ENCODE data around the gene PMPCA.
"Not testable (repeated sequence)": the region's sequence is repeated elsewhere in the genome, so short reads cannot be mapped to it uniquely, and the experiment has no call there.

PMPCA gene

DNA sequence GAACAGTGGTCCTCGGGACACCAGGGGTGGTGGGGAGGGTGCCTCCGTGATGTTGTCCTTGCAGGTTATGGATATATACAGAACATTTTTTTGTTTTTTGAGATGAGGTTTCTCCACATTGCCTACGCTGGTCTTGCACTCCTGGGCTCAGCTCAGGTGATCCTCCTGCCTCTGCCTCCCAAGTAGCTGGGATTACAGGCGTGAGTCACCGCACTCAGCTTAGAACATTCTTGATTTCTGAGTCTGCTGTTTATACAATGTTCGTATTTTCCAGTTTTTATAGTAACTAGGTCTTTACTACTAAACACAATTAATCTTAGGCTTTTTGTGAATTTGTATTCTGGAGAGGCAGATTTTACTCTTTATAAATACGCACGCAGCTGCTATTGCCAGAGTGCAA, 6.0 kb downstream of the PMPCA start:
- DNase-seq, result no peak

DNA sequence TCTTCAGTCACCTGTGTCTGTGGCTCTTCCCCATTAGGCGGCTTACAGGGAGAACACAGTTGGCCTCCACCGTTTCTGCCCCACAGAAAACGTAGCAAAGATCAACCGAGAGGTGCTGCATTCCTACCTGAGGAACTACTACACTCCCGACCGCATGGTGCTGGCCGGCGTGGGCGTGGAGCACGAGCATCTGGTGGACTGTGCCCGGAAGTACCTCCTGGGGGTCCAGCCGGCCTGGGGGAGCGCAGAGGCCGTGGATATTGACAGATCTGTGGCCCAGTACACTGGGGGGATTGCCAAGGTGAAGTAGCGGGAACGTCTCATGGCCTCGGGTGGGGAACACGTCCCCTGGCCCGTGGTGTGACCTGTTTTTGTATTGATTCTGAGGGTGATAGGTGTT, 6.5 kb downstream of the PMPCA start:
- no peak for DNase-seq

DNA sequence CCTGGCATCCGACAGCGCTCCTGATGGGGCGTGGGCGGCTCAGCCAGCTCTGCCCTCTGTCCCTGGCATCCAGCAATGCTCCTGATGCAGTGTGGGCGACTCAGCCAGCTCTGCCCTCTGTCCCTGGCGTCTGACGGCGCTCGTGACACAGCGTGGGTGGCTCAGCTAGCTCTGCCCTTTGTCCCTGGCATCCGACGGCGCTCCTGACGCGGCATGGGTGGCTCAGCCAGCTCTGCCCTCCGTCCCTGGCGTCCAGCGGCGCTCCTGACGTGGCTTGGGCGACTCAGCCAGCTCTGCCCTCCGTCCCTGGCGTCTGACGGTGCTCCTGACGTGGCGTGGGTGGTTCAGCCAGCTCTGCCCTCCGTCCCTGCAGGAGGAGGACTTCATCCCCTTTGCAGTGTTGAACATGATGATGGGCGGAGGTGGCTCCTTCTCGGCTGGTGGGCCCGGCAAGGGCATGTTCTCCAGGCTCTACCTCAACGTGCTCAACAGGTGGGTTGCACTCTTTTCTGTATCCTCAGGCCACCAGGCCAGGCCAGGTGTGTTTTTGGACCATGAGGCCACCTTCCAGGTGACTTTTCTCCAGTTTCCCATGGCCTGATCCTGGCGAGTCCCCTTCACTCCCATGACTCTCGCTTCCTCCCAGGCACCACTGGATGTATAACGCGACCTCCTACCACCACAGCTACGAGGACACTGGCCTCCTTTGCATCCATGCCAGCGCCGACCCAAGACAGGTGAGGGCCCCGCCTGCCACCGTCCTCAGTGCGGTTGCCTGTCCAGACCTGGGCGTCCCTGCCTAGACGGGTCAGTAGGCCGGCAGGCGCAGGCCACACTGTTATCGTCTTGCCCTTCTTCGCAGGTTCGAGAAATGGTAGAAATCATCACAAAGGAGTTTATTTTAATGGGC, 8.0 kb downstream of the PMPCA start:
- no peak for DNase-seq

DNA sequence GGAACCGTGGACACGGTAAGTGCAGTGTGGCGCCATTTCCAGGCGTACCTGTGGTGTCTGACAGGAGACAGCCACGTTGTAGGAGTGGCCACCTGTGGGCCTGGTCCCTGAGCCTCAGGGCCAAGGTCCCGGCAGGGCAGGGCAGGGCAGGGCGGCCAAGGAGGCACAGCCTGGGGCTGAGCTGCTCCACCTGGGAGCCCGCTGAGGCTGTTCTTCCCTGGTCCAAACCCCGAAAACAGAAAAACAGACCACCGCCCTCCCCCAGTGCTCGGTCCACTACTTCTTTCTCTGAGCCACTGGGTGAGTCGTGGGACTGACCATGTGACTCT, 8.6 kb downstream of the PMPCA start:
- DNase-seq, result no peak

DNA sequence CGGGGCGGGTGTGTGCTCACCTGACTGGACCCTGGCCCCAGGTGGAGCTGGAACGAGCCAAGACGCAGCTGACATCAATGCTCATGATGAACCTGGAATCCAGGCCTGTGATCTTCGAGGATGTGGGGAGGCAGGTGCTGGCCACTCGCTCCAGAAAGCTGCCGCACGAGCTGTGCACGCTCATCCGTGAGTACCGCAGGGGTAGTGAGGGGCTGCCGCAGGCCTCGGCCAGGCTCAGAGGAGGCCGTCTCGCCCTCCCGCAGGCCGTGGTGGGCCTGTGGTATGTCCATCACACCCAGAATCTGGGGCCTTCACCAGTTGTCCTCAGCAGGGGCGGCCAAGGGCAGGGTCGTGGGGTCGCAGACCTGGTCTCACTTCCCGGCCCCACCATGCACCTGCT, 11.3 kb downstream of the PMPCA start:
- DNase-seq, result no peak

DNA sequence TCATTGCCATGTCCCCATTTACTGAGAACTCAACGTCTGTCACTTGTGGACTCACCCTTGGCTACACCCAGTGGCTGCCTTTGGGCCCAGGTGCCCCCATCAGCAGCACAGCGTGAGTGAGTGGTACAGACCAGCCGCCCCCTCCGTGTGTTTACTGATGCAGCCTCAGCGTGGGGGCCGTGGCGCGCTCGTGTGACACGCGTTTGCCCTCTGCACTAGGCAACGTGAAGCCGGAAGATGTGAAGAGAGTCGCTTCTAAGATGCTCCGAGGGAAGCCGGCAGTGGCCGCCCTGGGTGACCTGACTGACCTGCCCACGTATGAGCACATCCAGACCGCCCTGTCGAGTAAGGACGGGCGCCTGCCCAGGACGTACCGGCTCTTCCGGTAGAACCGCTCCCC, 12.4 kb downstream of the PMPCA start:
- no peak for DNase-seq

DNA sequence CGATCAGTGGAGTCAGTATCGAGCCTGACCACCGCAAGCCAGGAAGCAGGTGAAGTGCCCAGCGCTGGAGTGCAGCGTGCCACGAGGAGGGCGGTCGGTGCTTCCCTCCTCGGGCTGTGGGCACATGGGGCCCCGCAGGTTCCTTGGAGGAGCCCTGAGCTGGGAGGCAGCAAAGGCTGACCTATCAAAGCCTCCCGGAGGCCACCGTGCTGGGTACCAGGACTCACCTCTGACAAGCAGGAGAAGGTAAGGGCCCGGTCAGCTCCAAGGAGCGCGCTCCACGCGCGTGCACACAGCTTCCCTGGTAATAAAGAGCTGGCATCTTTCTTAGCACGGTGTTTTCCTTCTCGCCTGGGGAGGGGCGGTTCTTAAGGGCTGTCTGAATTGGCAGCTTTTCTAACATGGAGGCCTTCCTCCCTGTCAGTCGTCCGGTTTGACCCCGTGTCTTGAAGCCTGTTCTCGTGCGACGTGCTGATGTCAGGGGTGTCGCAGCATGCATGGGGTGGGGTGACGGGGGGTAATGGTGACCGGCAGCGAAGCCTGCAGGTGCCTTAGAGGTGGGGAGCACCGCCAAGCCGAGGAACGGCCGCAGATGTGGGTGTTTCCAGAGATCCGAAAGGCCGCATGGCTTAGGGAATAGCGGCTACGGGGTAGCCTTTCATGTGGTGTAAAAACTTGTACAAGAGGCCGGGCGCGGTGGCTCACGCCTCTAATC, 13.1 kb downstream of the PMPCA start:
- no peak for DNase-seq

DNA sequence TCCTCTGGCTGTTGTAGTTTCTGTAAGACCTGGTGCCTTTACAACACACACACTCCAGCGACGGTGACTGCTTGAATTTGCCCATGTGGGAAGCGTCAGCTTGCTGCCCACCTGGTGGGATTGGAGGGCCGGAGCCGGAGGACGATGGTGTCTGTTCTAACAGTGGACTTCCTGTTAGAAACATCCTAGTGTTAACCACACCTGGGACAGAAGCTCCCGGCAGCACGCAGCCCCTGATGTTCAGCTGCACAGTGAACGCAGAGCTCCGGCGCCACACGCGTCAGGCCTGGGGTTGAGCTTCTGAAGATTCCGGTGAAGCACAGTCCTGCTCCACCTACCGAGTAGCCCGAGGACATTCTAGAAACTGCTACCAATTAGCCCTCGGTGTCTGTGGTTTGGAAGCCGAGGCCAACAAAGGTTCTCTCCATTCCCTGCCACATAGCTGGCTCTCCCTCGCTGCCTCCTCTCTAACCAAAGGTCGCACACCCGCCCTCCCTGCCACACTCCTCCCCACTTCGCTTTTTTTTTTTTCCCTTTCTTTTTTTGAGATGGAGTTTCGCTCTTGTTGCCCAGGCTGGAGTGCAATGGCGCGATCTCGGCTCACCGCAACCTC, 14.4 kb downstream of the PMPCA start:
- DNase-seq, result no peak

DNA sequence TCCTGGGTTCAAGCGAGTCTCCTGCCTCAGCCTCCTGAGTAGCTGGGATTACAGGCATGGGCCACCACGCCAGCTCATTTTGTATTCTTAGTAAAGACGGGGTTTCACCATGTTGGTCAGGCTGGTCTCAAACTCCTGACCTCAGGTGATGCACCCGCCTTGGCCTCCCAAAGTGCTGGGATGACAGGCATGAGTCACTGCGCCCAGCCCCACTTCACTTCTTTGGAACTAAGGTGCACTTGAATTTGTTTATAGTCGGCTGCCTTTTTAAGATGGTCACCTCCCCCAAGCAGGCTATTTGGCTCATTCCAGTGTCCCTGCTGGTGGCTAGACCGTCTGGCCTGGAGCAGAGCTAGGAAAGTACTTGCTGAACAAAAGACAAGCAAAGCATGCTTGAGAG, 14.9 kb downstream of the PMPCA start:
- not testable (repeated sequence) for DNase-seq

DNA sequence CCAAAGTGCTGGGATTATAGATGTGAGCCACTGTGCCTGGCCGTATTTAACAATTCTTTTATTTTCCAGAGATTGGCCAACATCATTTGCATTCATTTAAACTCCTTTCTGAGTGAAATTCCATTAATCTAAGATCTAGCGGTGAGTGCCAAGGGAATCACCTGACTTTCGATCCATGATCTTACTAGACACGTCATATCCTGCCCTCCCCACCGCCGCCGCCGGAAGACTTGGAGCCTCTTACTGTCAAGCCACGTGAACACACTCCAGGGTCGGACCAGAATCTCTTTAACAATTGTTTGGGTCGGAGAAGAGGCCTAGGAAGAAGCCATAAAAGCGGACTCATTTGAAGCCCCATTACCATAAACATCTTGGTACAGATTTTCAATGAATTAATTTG, 16.3 kb downstream of the PMPCA start:
- DNase-seq, result no peak

DNA sequence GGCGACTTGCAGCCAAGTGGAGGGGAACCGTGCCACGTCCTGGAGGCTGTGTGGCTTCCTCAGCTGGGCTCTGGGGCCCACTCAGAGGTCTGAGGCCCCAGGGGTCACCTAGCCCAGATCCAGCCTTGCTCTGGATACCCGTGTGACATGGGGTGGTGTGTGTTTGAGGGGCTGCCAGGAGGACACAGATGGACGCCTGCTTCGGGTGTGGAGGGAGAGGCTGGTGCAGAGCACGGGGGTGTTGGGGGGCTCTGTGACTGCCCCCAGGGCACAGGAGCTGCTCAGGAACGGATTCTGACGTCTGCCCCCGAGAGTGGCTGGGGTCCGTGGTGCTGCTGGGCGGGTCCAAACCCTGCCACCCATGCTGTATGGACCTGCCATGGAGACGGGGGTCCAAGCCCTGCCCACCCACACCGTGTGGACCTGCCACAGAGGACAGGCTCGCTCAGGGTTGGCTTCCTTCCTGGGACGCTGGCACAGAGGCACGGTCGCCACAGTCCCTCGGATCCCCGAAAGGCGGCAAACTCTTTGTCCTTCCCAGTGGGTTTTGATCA, 18.7 kb downstream of the PMPCA start:
- no peak for DNase-seq

DNA sequence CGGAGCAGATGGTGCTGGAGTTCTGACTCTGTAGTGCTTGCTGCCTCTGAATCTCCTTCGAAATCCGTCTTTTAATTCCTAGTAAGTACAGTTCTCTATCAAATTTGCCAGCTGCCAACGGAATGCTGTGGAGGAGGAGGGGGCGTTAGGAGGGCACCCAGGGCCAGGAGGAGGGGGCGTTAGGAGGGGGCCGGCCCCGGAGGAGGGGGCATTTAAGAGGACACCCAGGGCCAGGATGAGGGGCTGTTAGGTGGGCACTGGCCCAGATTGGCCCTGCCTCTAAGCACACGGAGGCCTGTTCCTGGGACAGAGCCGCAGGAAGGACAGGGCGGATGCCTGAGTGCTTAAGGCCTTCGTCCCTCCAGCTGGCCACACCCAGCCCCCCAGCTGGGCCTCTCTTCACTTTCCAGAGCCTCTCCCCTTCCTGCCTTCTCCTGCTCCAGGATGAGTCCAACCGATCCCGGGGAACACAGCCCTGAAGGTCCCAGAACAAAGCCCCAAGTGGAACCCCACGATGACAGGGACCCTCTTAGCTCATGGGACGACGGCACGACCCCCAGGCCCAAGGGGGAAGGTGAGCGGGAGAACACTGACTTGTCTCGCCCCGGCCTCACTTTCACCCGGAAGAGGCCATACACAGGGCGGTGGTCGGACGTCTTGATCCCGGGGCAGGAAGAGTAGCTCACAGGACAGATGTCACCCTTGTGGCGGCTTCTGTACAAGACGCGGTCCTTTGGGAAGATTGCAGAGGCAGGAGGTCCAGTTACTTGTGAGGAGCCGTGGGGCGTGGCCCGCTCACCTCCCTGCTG, 19.4 kb downstream of the PMPCA start:
- DNase-seq, result no peak

DNA sequence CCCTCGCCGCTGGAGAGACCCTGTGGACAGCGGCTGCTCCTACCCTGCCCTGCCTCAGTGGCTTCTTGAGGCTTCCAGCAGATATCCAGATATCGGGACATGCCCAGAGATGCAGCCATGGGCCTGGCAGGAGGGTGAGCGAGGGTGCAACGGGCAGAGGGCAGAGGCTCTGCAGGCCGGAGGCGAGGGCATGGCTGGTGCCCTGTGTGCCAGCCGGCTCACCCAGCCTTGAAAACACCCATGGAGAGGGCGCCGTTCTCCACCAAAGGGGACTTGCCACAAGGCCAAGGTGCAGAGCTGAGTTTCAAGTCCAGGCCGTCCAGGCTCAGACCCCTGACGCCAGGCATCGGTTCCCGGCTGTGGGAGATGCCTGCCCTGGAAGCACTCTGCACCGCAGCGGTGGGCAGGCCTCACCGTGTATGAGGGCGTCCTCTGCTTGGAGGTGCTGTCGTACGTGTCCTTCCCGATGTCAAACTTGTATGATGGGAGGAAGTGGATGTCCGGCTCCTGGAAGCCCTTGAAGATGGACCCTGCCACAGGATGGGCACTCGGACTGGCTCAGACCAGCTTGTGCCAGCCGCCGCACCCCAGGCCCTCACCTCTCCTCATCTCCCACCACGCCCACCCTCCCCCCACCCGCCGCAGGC, 20.3 kb downstream of the PMPCA start:
- no peak for DNase-seq

DNA sequence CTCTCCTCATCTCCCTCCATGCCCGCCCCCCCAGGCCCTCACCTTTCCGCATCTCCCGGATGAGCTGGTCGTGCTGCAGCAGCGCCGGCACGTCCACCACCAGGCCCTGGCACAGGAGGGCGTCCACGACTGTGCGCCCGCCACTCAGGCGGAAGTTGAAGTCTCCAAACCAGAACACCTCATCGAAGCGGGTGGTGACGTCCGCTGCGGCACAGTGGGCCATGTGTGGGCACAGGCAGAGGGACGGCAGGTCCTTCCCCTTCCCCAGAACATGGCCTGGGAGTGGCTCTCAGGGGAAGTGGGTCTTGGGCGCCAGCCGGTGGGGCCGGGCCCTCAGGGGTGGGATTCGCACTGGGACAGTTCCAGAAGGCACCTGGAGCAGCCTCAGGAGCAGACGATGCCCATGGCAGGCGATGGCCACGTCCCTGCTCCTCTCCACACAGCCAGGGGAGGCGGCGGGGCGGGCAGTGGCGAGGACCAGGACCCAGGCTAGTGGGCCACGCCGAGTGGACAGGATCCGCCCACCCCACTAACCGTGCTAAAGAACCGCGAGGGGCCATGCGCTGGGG, 21.4 kb downstream of the PMPCA start:
- no peak for DNase-seq

DNA sequence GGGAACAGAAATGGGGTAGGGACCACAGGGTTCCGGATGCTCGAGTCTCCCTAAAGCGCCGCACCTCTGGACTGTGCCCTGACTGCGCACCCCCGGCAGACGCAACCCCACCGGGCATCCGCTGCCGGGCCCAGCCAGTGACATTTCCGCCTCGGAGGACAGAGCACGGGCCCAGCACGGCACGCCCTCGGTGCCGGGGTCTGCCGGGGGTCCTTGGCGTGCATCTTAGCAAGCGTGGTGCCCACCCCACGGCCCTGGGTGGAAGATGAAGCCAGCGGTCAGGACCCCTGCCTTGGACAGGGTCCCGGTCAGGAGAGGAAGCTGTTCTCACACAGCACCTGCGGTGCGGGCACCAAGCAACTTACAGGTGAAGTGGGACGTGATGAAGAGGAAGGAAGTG, 22.1 kb downstream of the PMPCA start:
- DNase-seq, result no peak

DNA sequence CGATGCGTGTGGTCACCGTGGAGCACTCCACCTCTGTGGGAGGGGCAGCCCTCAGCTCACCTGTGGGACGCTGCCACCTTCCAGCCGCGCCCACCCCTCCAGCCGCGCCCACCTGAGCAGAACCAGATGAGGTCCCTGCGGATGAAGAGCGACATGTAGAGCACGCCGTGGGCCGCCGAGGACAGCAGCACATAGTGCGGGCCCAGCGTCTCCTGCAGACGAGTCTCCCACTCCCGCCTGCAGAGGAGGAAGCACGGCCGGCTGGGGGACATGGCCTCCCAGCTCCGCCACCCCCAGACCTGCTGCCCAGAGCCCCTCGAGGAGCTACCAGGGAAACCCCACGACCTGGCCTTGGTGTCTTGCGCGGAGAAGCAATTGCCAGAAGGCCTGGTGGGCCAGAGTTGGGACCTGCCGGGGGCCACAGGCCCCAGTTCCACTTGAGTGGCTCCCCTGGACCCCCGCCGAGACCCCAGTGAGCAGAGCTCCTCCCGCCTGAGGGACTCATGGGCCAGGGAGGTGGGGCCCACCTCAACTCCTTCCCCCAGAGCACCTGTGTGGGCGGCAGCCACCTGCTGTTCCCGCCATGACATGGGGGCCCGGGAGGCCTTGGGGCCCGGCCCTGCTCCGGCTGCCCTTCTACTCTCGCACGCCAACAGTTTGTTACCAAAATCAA, 22.7 kb downstream of the PMPCA start:
- DNase-seq, result no peak

DNA sequence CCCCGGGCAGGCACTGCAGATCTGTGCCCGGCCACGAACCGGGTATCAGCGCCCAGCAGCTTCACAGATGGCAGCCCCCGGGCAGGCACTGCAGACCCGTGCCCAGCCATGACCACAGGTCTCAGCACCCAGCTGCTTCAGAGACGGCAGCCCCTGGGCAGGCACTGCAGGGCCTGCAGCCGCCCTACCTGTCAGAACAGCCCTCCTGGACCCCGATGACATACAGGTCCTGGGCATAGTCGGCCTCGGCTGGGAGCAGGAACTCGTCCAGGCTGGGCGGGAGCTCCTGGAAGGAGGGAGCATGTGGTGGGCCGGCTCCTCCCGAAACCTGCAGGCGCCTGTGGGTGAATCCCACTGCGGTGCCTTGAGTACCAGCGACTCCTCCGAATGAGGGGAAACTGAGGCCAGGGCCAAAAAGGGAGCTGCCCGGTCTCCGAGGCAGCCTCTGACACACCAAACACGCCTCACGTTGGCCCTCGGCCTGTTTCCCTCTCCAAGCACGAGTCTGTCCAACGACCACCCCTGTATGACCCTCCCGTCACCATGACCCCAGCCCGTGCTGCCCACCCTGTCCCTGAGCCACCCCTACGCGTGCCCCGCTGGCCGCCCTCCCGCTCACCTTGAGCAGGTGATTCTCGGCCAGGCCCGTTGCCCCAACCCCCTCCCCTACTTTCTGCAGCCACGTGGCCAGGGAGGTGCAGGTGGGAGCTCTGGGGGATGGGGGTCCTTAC, 23.6 kb downstream of the PMPCA start:
- no peak for DNase-seq

DNA sequence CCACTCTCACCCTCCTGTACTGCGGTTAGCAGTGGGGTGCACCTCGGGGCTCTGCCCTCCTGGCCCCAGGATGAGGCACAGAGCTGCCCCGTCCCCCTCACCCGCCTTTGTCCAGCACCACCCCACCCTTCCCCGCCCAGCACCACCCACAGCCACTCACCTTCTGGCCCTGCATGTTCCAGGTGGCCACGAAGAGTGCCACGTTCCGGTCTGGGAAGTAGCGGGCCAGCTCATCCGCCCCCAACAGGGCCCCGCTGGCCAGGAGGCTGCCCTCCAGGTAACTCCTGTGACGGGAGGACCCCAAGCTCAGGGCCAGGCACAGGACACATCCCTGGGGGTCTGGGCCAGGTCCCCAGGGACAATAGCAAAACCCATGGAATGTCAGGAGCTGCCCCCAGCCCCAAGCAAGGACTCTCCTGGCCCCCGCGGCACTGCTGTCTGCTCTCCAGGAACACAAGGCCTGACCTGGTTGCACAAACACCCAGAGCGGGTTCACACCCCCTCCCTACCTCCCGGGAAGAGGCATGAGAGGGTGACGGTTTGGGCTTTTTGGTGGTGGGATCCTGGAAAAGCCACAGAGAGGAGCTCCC, 24.2 kb downstream of the PMPCA start:
- DNase-seq, result no peak

DNA sequence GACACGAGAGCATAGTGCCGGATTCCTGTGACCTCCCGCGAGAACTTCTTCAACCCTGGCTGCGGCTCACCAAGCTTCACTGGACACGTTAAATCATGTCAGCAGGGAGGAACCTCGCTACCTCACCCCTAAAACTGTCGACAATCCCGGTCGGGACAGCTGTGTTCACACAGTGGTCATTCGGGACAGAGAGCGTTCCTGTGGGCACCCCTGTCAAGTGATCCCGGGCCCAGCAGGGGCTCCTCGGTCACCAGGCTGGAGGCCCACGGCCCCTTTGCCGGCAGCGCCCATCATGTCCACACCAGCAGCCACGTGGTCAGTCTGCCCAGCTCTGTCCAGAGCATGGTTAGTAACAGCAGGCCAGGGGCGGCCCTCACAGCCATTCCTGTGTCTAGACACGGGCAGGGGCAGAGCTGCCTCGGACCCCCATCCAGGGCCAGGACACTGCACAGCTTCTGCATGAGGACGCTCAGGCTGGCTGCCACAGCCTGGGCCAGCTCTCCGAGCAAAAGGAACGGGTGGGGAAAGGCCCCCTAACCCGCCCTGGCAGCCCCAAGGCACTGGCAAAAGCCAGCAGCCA, 25.7 kb downstream of the PMPCA start:
- no peak for DNase-seq

DNA sequence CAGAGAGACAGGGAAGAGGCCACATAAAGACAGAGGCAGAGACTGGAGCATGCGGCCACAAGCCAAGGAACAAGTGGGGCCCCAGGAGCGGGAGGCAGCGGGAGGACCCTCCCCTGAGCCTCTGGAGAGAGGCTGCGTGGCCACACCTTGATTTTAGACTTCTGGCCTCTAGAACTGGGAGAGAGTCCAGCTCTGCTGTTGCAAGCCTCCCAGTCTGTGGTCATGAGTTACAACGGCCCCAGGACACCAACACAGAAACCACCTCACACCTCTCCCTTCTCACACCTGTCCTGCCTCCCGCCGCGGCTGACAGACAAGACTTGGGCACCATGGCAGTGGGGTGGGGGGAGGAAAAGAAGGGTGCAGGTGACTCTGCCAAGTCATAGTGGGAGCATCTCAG, 27.0 kb downstream of the PMPCA start:
- no peak for DNase-seq
